HUES48 (cell line): ENCODE measurements around the gene TNFRSF1A.

Experiments used
- H3K27ac ChIP-seq: one replicate; pipeline ENCODE4 v1.7.0; 2013; ENCODE audit warnings: low read depth, low read length, inconsistent platforms
- H3K27me3 ChIP-seq: 2 replicates; pipeline ENCODE4 v1.6.1; 2013; ENCODE audit warnings: mild to moderate bottlenecking, low read length; ENCODE audit not compliant: control insufficient read depth, insufficient read depth
- H3K36me3 ChIP-seq: 2 replicates; pipeline ENCODE4 v1.6.1; 2013; ENCODE audit warnings: low read length; ENCODE audit not compliant: control insufficient read depth, insufficient read depth
- H3K4me1 ChIP-seq: 2 replicates; pipeline ENCODE4 v1.6.1; 2013; ENCODE audit warnings: mild to moderate bottlenecking, low read length; ENCODE audit not compliant: control insufficient read depth, insufficient read depth
- H3K4me3 ChIP-seq: 2 replicates; pipeline ENCODE4 v1.5.1; 2013; ENCODE audit warnings: mild to moderate bottlenecking, low read depth, low read length
- H3K9ac ChIP-seq: 2 replicates; pipeline ENCODE4 v1.6.1; 2013; ENCODE audit warnings: mild to moderate bottlenecking, low read depth, low read length, moderate library complexity
- H3K9me3 ChIP-seq: 2 replicates; pipeline ENCODE4 v1.6.1; 2013; ENCODE audit warnings: low read length; ENCODE audit not compliant: control insufficient read depth, insufficient read depth

Gene TNFRSF1A

GRCh38 chr12:6315704-6316597 lies 25.9 kb downstream of the TNFRSF1A start:
- no peaks in the 10 kb centered on the region for H3K9me3 ChIP-seq
- no peaks in the 10 kb centered on the region for H3K27me3 ChIP-seq
- no peak overlapping the region for H3K9ac ChIP-seq
- H3K4me3 ChIP-seq, result no peak overlapping the region
- H3K36me3 ChIP-seq, result peaks cover 48% of the 10 kb centered on the region
- H3K4me1 ChIP-seq, result peaks cover 19% of the 10 kb centered on the region
- H3K27ac ChIP-seq, result no peak overlapping the region

GRCh38 chr12:6315184-6315583 lies 26.7 kb downstream of the TNFRSF1A start:
- Histone ChIP-seq H3K4me3 (no peak overlapping the region), H3K27me3 (no peaks in the 10 kb centered on the region), H3K4me1 (peaks cover 19% of the 10 kb centered on the region), H3K9me3 (no peaks in the 10 kb centered on the region), H3K9ac (no peak overlapping the region), H3K36me3 (peaks cover 44% of the 10 kb centered on the region), H3K27ac (no peak overlapping the region)

GRCh38 chr12:6314776-6315175 lies 27.1 kb downstream of the TNFRSF1A start:
- Histone ChIP-seq H3K36me3 (peaks cover 40% of the 10 kb centered on the region), H3K27ac (no peak overlapping the region), H3K4me1 (peaks cover 23% of the 10 kb centered on the region), H3K4me3 (no peak overlapping the region), H3K9me3 (no peaks in the 10 kb centered on the region), H3K27me3 (no peaks in the 10 kb centered on the region; the same call in 1 of the 2 replicates), H3K9ac (no peak overlapping the region)

GRCh38 chr12:6313326-6313940 lies 28.4 kb downstream of the TNFRSF1A start:
- H3K36me3 ChIP-seq, result peaks cover 29% of the 10 kb centered on the region
- H3K27me3 ChIP-seq, result peaks cover 7% of the 10 kb centered on the region
- no peaks in the 10 kb centered on the region for H3K9me3 ChIP-seq
- peaks cover 23% of the 10 kb centered on the region for H3K4me1 ChIP-seq
- no peak overlapping the region for H3K9ac ChIP-seq
- H3K27ac ChIP-seq, result no peak overlapping the region
- no peak overlapping the region for H3K4me3 ChIP-seq

- Histone ChIP-seq H3K36me3 (peaks cover 23% of the 10 kb centered on the region), H3K4me1 (peaks cover 23% of the 10 kb centered on the region), H3K9ac (no peak overlapping the region), H3K9me3 (no peaks in the 10 kb centered on the region), H3K4me3 (no peak overlapping the region), H3K27ac (no peak overlapping the region), H3K27me3 (peaks cover 7% of the 10 kb centered on the region)
These were observed 29.1 kb downstream of the TNFRSF1A start for GRCh38 chr12:6312529-6313325.

- no peak overlapping the region for H3K9ac ChIP-seq
- no peak overlapping the region for H3K27ac ChIP-seq
- H3K4me3 ChIP-seq, result no peak overlapping the region
- H3K27me3 ChIP-seq, result peaks cover 7% of the 10 kb centered on the region
- peaks cover 21% of the 10 kb centered on the region for H3K4me1 ChIP-seq
- no peaks in the 10 kb centered on the region for H3K9me3 ChIP-seq
- H3K36me3 ChIP-seq, result peaks cover 18% of the 10 kb centered on the region
These were observed 29.9 kb downstream of the TNFRSF1A start for GRCh38 chr12:6311822-6312528.

- Histone ChIP-seq H3K9ac (peak overlapping the region; percentile 36; the same call in 1 of the 2 replicates), H3K4me1 (peaks cover 17% of the 10 kb centered on the region), H3K27ac (no peak overlapping the region), H3K36me3 (peaks cover 18% of the 10 kb centered on the region), H3K27me3 (peaks cover 7% of the 10 kb centered on the region), H3K9me3 (no peaks in the 10 kb centered on the region), H3K4me3 (peak overlapping the region; percentile 72)
These were observed 30.9 kb downstream of the TNFRSF1A start for GRCh38 chr12:6310771-6311610.

- Histone ChIP-seq H3K4me3 (no peak overlapping the region), H3K4me1 (peaks cover 11% of the 10 kb centered on the region), H3K27ac (no peak overlapping the region)
These were observed 34.3 kb downstream of the TNFRSF1A start for GRCh38 chr12:6307529-6307928.

GRCh38 chr12:6306599-6307220 lies 35.2 kb downstream of the TNFRSF1A start:
- Histone ChIP-seq H3K27ac (no peak overlapping the region), H3K9ac (no peak overlapping the region), H3K4me1 (peaks cover 9% of the 10 kb centered on the region; the same call in 1 of the 2 replicates), H3K9me3 (no peaks in the 10 kb centered on the region), H3K4me3 (no peak overlapping the region), H3K27me3 (peaks cover 7% of the 10 kb centered on the region), H3K36me3 (no peaks in the 10 kb centered on the region)

More at GRCh38 chr12:6307529-6307928, 34.3 kb downstream of the TNFRSF1A start:
- peaks cover 7% of the 10 kb centered on the region for H3K27me3 ChIP-seq
- no peak overlapping the region for H3K9ac ChIP-seq
- H3K36me3 ChIP-seq, result no peaks in the 10 kb centered on the region
- no peaks in the 10 kb centered on the region for H3K9me3 ChIP-seq
